WI38 (cell line): ENCODE data around the gene TVP23A.
"Not testable (repeated sequence)": the region's sequence is repeated elsewhere in the genome, so short reads cannot be mapped to it uniquely, and the experiment has no call there.

ENCODE experiments used
- H3K4me3 ChIP-seq: 2 replicates; pipeline ENCODE4 v1.5.1; 2011; ENCODE audit warnings: low read depth, mild to moderate bottlenecking, control low read depth, low read length
- CTCF ChIP-seq: IDR thresholded peaks from 2 replicates; pipeline ENCODE4 v1.5.1; 2012; ENCODE audit warnings: low read depth, mild to moderate bottlenecking, control low read depth, low read length

Gene TVP23A

GRCh38 chr16:10745841-10746240 lies 72.8 kb downstream of the TVP23A start:
- H3K4me3 ChIP-seq = no peak overlapping the region
- TF ChIP-seq CTCF = no peak

- TF ChIP-seq CTCF = no peak
- peak overlapping the region; percentile 70 for H3K4me3 ChIP-seq
These were observed 74.1 kb downstream of the TVP23A start for GRCh38 chr16:10744370-10745030.

- no peak for TF ChIP-seq CTCF
These were observed 74.8 kb downstream of the TVP23A start, which contains the start of gene NUBP1 for GRCh38 chr16:10743610-10744369. NUBP1 (plus strand) TSS chr16:10743842; CDS start chr16:10743864, 22 bp downstream.

GRCh38 chr16:10743227-10743609 lies 75.4 kb downstream of the TVP23A start:
- peak overlapping the region; percentile 70 for H3K4me3 ChIP-seq
- no peak for TF ChIP-seq CTCF

More at GRCh38 chr16:10743610-10744369, 74.8 kb downstream of the TVP23A start, which contains the start of gene NUBP1:
- peak within 1 kb of the TSS; percentile 70 for H3K4me3 ChIP-seq

GRCh38 chr16:10741844-10742243 lies 76.8 kb downstream of the TVP23A start:
- no peak overlapping the region for H3K4me3 ChIP-seq
- no peak for TF ChIP-seq CTCF

GRCh38 chr16:10741249-10741648 lies 77.3 kb downstream of the TVP23A start:
- H3K4me3 ChIP-seq = not testable (repeated sequence)

GRCh38 chr16:10740845-10741208 lies 77.8 kb downstream of the TVP23A start:
- TF ChIP-seq CTCF = no peak
- H3K4me3 ChIP-seq = no peak overlapping the region
